ENCODE measurements around the gene ETS1. TPM values are rescaled to one million over a fixed set of nuclear protein-coding genes. Genes with fewer than 3 reads are reported as not detected.

ETS1 gene
- polyA plus RNA-seq, 2 of the 4 experiments (the other 2 are of a cell fraction), result 14.5 to 18.8 TPM

DNA sequence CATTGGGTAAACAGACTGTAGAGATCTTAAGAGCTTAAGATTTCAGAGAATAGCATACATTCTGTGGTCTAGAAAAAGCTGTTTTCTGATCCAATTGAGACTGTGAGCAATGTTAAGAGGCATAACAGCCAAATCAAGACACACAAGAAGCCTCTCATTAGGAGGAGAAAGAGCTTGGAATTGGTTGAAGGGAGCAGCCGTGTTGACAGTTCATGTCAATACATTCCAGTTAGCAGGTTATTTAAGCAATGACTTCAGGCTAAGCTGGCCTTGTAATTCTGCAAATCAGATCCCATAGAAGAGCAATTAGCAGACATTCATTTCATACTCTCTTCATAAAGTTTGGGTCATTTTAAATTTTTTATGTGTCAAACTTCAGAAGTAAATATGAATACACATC lies 50.9 kb downstream of the ETS1 start:
- ChIA-PET CTCF (no interaction called here), POLR2A (interaction anchor here (0.6 kb wide), 1 partner anchor 92 kb away, joined by 3 read pairs; no protein-coding TSS in a partner anchor)
- no peak for FAIRE-seq
- 85% methylated on average over 1 of the region's 1 CpG for WGBS (ENCODE audit: missing lambda C conversion rate)
- TF ChIP-seq, protein P1, sequence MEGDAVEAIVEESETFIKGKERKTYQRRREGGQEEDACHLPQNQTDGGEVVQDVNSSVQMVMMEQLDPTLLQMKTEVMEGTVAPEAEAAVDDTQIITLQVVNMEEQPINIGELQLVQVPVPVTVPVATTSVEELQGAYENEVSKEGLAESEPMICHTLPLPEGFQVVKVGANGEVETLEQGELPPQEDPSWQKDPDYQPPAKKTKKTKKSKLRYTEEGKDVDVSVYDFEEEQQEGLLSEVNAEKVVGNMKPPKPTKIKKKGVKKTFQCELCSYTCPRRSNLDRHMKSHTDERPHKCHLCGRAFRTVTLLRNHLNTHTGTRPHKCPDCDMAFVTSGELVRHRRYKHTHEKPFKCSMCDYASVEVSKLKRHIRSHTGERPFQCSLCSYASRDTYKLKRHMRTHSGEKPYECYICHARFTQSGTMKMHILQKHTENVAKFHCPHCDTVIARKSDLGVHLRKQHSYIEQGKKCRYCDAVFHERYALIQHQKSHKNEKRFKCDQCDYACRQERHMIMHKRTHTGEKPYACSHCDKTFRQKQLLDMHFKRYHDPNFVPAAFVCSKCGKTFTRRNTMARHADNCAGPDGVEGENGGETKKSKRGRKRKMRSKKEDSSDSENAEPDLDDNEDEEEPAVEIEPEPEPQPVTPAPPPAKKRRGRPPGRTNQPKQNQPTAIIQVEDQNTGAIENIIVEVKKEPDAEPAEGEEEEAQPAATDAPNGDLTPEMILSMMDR (IDR thresholded peaks at IDR 0.05), result no peak
- TF ChIP-seq, protein P2, sequence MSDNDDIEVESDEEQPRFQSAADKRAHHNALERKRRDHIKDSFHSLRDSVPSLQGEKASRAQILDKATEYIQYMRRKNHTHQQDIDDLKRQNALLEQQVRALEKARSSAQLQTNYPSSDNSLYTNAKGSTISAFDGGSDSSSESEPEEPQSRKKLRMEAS (IDR thresholded peaks at IDR 0.05), result no peak
- TF ChIP-seq CBX2 (IDR thresholded peaks at IDR 0.05; ENCODE audit: borderline replicate concordance, low read depth), result no peak
- no peak for TF ChIP-seq NPAS2 (CRISPR knock-in tag; IDR thresholded peaks at IDR 0.05; ENCODE audit: borderline replicate concordance)
- no peak for TF ChIP-seq POLR2A (IDR thresholded peaks at IDR 0.05; ENCODE audit: low read length)
- ATAC-seq, result no peak
- Histone ChIP-seq H3K9me3 (no peaks in the 10 kb centered on the region), H3K4me3 (no peak overlapping the region), H3K4me1 (peaks cover 8% of the 10 kb centered on the region; the same call in 2 of the 3 replicates), H3K27ac (no peak overlapping the region), H3K4me2 (no peak overlapping the region)
- DNase-seq (ENCODE audit: low read depth in 1 of 2, low spot score in 1 of 2), result no peak

DNA sequence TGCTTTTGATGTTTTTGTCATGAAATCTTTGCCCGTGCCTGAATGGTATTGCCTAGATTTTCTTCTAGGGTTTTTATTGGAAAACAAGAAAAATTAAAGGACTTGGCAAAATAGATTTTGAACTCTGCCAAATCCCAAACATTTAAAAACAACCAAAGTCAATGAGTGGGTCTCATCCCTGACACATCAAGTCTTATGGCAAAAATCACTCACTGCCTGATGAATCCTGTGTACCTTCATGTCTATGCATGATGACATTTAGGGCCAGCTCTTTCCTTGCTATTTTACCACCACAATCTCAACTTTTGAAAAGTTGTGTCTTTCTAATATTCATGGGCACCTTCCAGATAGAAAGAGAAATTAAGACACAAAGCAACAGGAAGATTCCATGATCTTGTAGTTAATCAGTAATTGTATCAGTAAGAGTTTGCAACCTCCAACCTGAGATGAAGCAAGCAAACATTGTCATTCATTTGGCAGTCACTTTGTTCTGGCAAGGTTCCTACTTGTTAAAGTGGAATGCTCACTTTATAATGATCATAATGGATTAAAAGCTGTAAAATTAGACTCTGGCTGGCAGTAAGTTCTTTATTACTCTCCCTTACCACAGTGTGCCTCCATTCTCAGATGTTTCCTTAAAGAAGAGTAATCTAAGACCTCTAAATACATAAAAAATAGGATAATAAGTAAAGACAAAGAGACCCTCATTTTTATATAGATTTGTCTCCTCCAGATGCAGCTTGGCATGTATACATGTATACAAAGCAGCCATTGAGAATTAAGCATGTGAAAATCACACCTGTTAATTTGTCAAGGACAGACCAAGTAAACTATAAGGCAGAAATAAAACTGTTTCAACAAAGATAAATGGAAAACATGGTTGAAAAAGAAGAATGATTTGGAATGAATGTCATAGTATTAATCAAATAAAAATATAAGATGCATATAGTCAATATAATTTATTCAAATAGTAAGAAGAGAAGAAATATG lies 51.6 kb downstream of the ETS1 start:
- no peak overlapping the region for H3K4me3 ChIP-seq
- TF ChIP-seq NR3C1 (IDR thresholded peaks at IDR 0.05) (no peak), RNF2 (IDR thresholded peaks at IDR 0.05; ENCODE audit: borderline replicate concordance, low read depth) (no peak), CBX2 (IDR thresholded peaks at IDR 0.05; ENCODE audit: borderline replicate concordance, low read depth) (no peak), POLR2AphosphoS2 (conservative IDR thresholded peaks at IDR 0.05; ENCODE audit: low read length) (no peak), HOXB5 (CRISPR knock-in tag; IDR thresholded peaks at IDR 0.05) (no peak)
- ATAC-seq (no peak), DNase-seq (ENCODE audit: low read depth in 1 of 2, low spot score in 1 of 2) (no peak), FAIRE-seq (no peak)
- POLR2A ChIA-PET, result interaction anchor here (0.6 kb wide), 1 partner anchor 93 kb away, joined by 3 read pairs; no protein-coding TSS in a partner anchor
- WGBS (ENCODE audit: missing lambda C conversion rate), result 86% methylated on average over 1 of the region's 1 CpG
- CTCF ChIA-PET, result no interaction called here
- peaks cover 8% of the 10 kb centered on the region; the same call in 2 of the 3 replicates for H3K4me1 ChIP-seq
- H3K9me3 ChIP-seq, result no peaks in the 10 kb centered on the region
- H3K4me2 ChIP-seq, result peak overlapping the region; percentile 40
- H3K27ac ChIP-seq, result no peak overlapping the region

DNA sequence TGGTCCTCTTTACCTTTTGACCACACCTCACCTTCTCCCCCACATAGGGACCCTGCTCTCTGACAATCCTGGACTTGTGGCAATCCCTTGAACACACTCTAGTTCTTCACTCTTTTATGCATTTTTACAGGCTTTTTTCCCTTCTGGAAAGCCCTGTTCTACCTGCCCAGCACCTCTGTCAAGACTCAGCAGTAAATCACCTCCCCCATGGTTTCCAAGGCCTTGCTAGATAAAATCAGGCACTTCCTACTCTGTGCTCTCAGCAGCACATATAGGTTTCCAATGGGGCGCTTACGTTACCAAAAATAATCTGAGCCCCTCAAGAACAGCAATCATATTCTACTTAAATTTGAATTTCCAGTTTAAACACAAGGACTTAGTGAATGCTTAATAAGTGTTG lies 53.9 kb downstream of the ETS1 start:
- 91% methylated on average over 2 of the region's 2 CpGs for WGBS (ENCODE audit: missing lambda C conversion rate)
- FAIRE-seq (no peak), ATAC-seq (no peak), DNase-seq (ENCODE audit: low read depth in 1 of 2, low spot score in 1 of 2) (no peak)
- Histone ChIP-seq H3K4me2 (no peak overlapping the region), H3K4me1 (peaks cover 8% of the 10 kb centered on the region; the same call in 2 of the 3 replicates), H3K27ac (no peak overlapping the region), H3K4me3 (no peak overlapping the region), H3K9me3 (no peaks in the 10 kb centered on the region)
- ChIA-PET CTCF (interaction anchor here (0.6 kb wide), 1 partner anchor 99 kb away, joined by 3 read pairs; no protein-coding TSS in a partner anchor), POLR2A (no interaction called here)
- no peak for TF ChIP-seq PHF8 (IDR thresholded peaks at IDR 0.05; ENCODE audit: borderline replicate concordance, low read depth)
- no peak for TF ChIP-seq MYC (IDR thresholded peaks at IDR 0.05; ENCODE audit: borderline replicate concordance, low read length)
- no peak for TF ChIP-seq FOSB (CRISPR knock-in tag; IDR thresholded peaks at IDR 0.05)
- TF ChIP-seq EHMT2 (IDR thresholded peaks at IDR 0.05; ENCODE audit: low read depth), result no peak
- no peak for TF ChIP-seq JUNB (IDR thresholded peaks at IDR 0.05)
- TF ChIP-seq RARB (CRISPR knock-in tag; IDR thresholded peaks at IDR 0.05), result no peak
- no peak for TF ChIP-seq FOXS1 (CRISPR knock-in tag; IDR thresholded peaks at IDR 0.05)
- TF ChIP-seq MAFK (IDR thresholded peaks at IDR 0.05; ENCODE audit: partially characterized antibody), result no peak
- TF ChIP-seq GATA3 (IDR thresholded peaks at IDR 0.05; ENCODE audit: borderline replicate concordance), result no peak
- TF ChIP-seq NFE2L2 (conservative IDR thresholded peaks at IDR 0.05; ENCODE audit: low read length), result no peak
- TF ChIP-seq NR3C1 (IDR thresholded peaks at IDR 0.05), result no peak
- TF ChIP-seq, protein P3, sequence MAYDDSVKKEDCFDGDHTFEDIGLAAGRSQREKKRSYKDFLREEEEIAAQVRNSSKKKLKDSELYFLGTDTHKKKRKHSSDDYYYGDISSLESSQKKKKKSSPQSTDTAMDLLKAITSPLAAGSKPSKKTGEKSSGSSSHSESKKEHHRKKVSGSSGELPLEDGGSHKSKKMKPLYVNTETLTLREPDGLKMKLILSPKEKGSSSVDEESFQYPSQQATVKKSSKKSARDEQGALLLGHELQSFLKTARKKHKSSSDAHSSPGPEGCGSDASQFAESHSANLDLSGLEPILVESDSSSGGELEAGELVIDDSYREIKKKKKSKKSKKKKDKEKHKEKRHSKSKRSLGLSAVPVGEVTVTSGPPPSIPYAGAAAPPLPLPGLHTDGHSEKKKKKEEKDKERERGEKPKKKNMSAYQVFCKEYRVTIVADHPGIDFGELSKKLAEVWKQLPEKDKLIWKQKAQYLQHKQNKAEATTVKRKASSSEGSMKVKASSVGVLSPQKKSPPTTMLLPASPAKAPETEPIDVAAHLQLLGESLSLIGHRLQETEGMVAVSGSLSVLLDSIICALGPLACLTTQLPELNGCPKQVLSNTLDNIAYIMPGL (CRISPR knock-in tag; IDR thresholded peaks at IDR 0.05; ENCODE audit: borderline replicate concordance), result no peak

All from A549 (cell line).